NCI-H2196 treated with DMSO at 0.1 percent for 48 hours (cell line): ENCODE results near the gene UBC.
A peak's percentile ranks its signal among the peaks of the same experiment; 100 is the strongest.

Source experiments
- DNase-seq: peaks from one replicate; lab custom pipeline; 2025; ENCODE audit not compliant: unreplicated experiment; lab: John Stamatoyannopoulos, UW

UBC gene

GRCh38 chr12:124866195-124866882, 48.1 kb downstream of the UBC start:
- no peak for DNase-seq

GRCh38 chr12:124865728-124866127, 48.7 kb downstream of the UBC start:
- DNase-seq, result no peak

GRCh38 chr12:124864326-124864752, 50.1 kb downstream of the UBC start:
- no peak for DNase-seq

- peak; percentile 69 for DNase-seq
Observed at GRCh38 chr12:124863416-124864325, 50.8 kb downstream of the UBC start, which contains the start of gene SCARB1. TSS of gene SCARB1 (minus strand) at chr12:124863864. CDS start at chr12:124863720, 144 bp downstream.

- DNase-seq, result no peak
Observed at GRCh38 chr12:124862768-124863415, 51.6 kb downstream of the UBC start.

GRCh38 chr12:124861898-124862676, 52.4 kb downstream of the UBC start:
- DNase-seq, result no peak
